ENCODE results near the gene CALML5.

- TF ChIP-seq POLR2A (IDR thresholded peaks at IDR 0.05) (no peak), CTCF (IDR thresholded peaks at IDR 0.05) (no peak)
Measured at GRCh38 chr10:5524641-5525560, 25.5 kb upstream of the CALML5 start, which contains the start of gene CALML3.

Measured in Peyer's patch (tissue), 4 donors.